Fibroblast of lung (primary cell): ENCODE data around the gene MT1G.

ENCODE experiments used
- CTCF ChIP-seq, 2 donors: IDR thresholded peaks in 1 of 2; conservative IDR thresholded peaks in 1 of 2; 1 replicate in 1 of 2; 2 replicates in 1 of 2; pipeline ENCODE4 v1.5.1; 2011 to 2012; ENCODE audit warnings: low read length in 2 of 2, control low read depth in 1 of 2, inconsistent platforms in 1 of 2, low read depth in 1 of 2, mild to moderate bottlenecking in 1 of 2
- EZH2 ChIP-seq: IDR thresholded peaks from 2 replicates; pipeline ENCODE4 v1.5.1; 2012; ENCODE audit warnings: low read length, control low read depth, mild to moderate bottlenecking; ENCODE audit errors: missing control alignments

GRCh38 chr16:56649271-56649670 is 18.6 kb downstream of the MT1G start:
- TF ChIP-seq CTCF (conservative IDR thresholded peaks at IDR 0.05 in 1 of 2, IDR thresholded peaks at IDR 0.05 in 1 of 2; ENCODE audit: low read depth in 1 of 2, low read length in 2 of 2) (no peak), EZH2 (no peak)
